RWPE1 (cell line): Measurements from ENCODE around the gene FYN.

ENCODE experiments used
- CTCF ChIA-PET: fragments of 350-600 bp; sonication (Branson Sonifier 250); formaldehyde crosslinking; extraction: SDS; loops from one replicate; lab custom pipeline; 2021; lab: Yijun Ruan, JAX
- POLR2A ChIA-PET: fragments of 400-600 bp; formaldehyde crosslinking; extraction: SDS; loops from one replicate; lab custom pipeline; 2020; ENCODE audit warnings: antibody characterized with exemption; ENCODE audit not compliant: low non-redundant PET; lab: Yijun Ruan, JAX
- DNase-seq: peaks from one replicate; pipeline ENCODE4 v3.0.0; 2012; ENCODE audit warnings: low spot score
- H3K27ac ChIP-seq: fragments of 450-650 bp; 2 replicates; pipeline ENCODE4 v1.5.1; 2017
- TF ChIP-seq, protein P1 (sequence below): fragments of 450-650 bp; conservative IDR thresholded peaks from 2 replicates; pipeline ENCODE4 v1.5.1; 2017; ENCODE audit warnings: low read depth, mild to moderate bottlenecking

FYN gene

DNA sequence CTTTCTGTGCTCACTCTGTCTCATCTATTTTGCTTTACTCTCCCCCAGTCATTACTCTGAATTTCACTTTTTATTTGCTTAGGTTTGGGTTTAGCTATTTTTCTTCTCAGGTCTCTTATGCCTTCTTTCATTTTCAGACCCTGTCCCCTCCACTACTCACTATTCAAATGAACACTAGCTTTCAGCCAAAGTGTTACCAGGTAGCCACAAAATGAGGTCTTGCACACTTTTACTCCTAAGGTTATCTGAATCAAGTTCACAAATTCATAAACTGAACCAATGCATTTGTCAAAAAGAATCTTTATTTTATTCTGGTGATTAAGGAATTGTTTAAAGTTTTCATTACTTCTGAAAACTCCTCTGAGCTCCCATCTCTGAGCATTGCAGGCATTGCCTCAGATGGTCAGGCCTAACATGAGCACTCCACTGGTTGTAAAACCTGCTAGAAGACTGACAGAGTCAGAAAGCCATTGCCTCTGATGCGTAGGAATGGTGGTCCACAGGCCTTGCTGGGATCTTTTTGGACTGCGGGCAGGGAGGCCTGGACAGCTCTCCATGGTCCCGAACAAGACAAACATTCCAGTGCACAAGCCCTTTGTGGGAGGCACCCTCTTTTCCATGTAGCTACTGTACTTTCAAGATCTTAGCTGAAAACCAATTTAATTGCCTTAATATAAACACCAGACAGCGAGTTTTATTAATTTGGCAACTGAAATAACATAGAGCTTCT, 48.5 kb downstream of the FYN start:
- CTCF ChIA-PET: no interaction called here
- DNase-seq: no peak
- TF ChIP-seq, protein P1, sequence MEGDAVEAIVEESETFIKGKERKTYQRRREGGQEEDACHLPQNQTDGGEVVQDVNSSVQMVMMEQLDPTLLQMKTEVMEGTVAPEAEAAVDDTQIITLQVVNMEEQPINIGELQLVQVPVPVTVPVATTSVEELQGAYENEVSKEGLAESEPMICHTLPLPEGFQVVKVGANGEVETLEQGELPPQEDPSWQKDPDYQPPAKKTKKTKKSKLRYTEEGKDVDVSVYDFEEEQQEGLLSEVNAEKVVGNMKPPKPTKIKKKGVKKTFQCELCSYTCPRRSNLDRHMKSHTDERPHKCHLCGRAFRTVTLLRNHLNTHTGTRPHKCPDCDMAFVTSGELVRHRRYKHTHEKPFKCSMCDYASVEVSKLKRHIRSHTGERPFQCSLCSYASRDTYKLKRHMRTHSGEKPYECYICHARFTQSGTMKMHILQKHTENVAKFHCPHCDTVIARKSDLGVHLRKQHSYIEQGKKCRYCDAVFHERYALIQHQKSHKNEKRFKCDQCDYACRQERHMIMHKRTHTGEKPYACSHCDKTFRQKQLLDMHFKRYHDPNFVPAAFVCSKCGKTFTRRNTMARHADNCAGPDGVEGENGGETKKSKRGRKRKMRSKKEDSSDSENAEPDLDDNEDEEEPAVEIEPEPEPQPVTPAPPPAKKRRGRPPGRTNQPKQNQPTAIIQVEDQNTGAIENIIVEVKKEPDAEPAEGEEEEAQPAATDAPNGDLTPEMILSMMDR: no peak
- no peak overlapping the region for H3K27ac ChIP-seq
- POLR2A ChIA-PET: interaction anchor here (0.5 kb wide), 1 partner anchor 17 kb away, joined by 3 read pairs; no protein-coding TSS in a partner anchor

DNA sequence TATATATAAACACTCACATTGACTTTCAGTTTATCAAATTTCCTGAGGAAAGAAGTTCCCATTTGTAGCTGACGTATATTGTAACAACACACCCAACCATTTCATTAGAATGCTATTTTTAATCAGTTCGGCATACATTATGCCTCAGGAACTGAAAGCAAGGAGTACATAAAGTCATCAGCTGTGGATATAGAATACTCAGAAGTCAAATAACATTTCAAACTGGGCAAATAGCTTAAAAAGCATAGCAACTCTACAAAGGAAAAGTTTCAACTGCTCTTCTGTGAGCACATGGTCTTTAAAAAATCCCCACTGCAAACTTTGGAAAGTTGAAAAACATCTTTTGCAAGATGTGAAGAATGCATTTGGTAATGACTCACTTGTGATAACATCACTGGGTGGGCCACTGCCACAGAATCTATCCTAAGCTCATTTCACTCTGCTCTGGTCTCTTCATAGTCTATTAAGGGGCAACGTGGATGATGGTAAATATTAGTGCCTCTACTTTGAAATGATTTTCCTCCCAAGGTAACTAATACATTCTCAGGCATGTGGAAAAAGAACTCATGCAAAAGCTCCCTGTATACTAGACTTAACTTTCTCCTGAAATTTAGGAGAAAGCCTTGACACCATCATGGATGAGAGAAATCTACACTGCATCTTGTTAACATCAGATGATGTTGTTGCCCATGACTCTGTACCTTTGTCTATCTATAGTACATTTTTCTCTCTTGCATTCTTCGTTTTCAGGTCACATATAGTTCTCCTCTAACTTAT, 49.2 kb downstream of the FYN start:
- ChIA-PET POLR2A (interaction anchor here (0.5 kb wide), 1 partner anchor 17 kb away, joined by 3 read pairs; no protein-coding TSS in a partner anchor), CTCF (no interaction called here)
- peak; percentile 4 for DNase-seq
- H3K27ac ChIP-seq: no peak overlapping the region
- TF ChIP-seq, protein P1: no peak

DNA sequence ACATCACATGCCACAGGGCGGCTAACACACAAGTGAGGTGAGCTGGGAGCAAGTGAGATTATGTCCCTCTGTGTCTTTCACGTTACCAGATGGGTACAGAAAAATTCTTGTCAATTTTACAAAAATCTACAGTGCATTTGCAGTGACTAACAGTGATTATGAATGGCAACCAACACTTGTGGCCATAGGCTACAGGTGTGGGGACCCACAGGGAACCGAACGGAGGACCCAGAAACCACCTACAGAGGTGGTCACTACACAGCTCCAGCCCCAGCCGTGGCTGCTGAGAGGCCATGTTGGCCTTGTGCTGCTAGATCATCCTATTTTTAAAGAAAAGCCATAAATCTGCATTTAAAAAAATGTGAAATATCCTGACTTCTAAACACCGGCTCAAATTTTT, 50.2 kb downstream of the FYN start:
- TF ChIP-seq, protein P1: no peak
- no peak for DNase-seq
- CTCF ChIA-PET: no interaction called here
- no peak overlapping the region for H3K27ac ChIP-seq
- POLR2A ChIA-PET: no interaction called here

DNA sequence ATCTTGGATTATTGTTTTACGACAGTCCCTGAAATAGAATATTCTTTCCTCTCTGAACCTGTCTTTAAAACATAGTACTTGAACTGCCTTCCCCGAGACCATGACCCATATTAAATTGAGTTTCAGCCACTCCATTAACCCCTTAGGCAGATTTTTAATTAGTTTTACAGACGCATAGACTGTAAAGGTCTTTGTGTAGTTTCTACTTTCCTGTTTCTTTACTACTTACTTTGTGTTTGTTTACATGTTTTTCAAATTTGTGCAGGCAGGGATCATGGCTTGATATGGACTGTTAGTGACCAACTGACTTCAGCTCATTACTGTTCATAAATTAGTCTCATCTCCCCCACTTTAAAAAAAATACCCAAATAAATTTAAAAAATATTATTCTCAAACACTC, 53.8 kb downstream of the FYN start:
- POLR2A ChIA-PET: no interaction called here
- no peak overlapping the region for H3K27ac ChIP-seq
- no peak for DNase-seq
- TF ChIP-seq, protein P1: no peak
- CTCF ChIA-PET: no interaction called here

DNA sequence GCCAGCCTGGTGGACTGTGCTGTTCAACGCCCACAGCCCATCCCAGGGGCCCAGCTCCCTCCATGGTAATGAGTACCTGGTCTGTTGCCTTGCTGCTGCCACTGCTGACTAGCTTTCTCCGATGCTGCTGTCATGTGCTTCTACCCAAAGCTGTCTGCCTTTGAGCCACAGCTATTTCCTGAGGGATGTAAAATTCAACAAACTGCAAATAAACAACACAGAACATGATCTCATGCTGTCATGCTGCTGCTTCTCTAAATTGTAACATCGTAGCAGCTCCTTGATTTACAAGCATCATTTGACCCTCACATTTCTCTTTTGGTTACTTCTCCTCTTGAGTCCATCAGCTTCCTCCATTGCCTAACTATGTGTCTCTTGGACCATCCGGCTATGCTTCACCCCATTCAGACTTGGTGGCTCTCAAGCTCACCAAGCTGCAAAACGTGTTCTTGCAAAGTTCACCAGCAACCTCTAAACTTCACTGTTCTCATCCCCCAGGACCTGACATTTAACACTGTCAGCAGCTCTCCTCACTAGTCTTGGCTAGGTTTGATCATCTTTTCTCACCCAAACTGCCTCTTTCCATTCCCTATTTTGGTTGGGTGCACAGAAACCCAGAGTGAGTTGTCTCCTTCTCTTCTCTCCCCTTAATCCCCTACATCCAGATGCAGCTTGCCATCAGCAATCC, 54.6 kb downstream of the FYN start:
- no peak overlapping the region for H3K27ac ChIP-seq
- CTCF ChIA-PET: interaction anchor here (0.7 kb wide), 1 partner anchor 233 kb away, joined by 3 read pairs; no protein-coding TSS in a partner anchor
- TF ChIP-seq, protein P1: no peak
- POLR2A ChIA-PET: no interaction called here
- DNase-seq: no peak
